Stimulated activated CD4-positive, alpha-beta T cell treated with anti-CD3 and anti-CD28 coated beads, Interleukin-1b, Interleukin-23, amount 100 ng/mL, for 1 hour (primary cell): Measurements from ENCODE around the gene PKP1.

Source experiments
- DNase-seq, 2 donors: peaks; one replicate each; pipeline ENCODE4 v3.0.0-alpha.2; 2020; ENCODE audit warnings: low read depth in 2 of 2

The PKP1 gene

DNA sequence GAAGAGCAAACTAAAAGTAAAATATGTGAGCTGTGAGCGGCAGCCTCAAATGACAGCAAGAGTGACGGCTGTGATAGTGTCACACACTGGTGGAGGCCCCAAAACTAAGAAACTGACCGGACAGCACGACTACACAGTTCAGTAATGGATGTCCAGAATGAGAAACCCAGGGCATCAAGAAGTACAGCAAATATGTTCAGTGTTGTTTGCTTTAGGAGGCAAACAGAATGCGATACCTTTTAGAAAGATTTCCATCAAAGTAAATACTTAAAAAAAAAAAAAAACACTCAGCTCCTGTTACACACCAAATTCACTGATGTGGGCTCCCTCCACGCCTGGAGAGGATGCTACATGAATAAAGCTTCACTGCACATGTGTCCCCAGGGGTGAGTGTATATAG, 1.1 kb upstream of the PKP1 start:
- DNase-seq = no peak

GRCh38 chr1:201283836-201284553, 689 bp downstream of the PKP1 start:
- DNase-seq = no peak

- no peak for DNase-seq
Measured at GRCh38 chr1:201284636-201285035, 1.3 kb downstream of the PKP1 start.

- DNase-seq = no peak
Measured at GRCh38 chr1:201285846-201286245, 2.5 kb downstream of the PKP1 start.

- no peak for DNase-seq
Measured at GRCh38 chr1:201286445-201286844, 3.1 kb downstream of the PKP1 start.

GRCh38 chr1:201288007-201288406, 4.7 kb downstream of the PKP1 start:
- DNase-seq = no peak

DNA sequence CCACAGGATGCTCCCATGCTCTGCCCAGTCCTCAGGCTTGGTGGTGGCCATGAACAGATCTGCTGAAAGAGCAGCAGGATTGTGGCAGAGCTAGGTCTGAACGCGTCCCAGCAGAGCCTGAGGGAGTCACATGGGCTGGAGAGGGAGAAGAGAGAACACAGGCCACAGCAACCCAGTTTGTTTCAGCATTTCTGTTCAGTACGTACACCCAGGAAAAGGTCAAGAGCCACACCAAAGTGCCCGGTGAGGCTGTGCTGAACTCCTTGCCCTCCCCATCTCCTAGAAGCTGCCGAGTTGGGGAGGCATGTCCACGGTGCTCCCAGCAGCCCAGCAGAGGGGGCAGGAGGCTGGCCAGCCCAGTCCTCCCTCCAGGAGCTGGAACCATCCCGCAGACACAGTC, 5.5 kb downstream of the PKP1 start:
- no peak for DNase-seq

GRCh38 chr1:201290551-201290950, 7.2 kb downstream of the PKP1 start:
- no peak for DNase-seq

GRCh38 chr1:201291916-201292315, 8.6 kb downstream of the PKP1 start:
- no peak for DNase-seq

DNA sequence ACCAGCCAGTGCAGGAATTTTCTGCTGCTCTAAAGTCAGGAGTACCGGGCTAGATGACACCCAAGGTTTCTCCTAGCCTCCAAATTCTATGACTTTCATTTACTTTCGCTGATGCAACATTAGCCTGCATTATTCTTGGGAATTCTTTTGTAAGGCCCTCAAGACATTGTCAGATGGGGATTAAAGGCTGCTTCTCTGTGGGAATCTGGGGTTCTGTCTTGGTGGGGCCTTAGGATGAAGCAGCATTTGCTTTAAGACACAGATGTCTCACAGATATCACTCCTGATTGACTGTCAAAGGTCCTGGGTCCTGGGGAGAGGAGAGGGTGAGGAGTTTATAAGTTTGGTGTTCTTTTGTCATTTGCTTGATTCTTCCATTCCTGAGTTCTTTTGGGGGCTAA, 11.6 kb downstream of the PKP1 start:
- DNase-seq = no peak

DNA sequence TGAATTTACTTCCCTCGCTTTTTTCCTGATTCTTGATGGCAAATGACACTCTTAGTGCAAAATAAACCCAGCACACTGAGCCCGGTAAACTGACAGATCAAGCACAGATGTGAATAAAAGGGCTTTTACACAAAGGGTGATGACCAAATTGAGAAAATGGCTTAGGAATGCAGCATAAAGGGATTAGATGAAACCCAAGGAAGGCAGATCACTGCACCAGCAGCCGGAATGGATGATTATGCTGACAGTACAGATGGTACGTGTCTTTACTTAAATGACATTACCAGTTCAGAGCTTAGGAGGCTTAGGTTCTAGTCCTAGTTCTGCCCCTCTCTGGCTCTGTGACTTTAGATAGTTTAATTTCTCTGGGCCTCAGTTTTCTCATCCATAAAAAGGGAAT, 12.0 kb downstream of the PKP1 start:
- DNase-seq = no peak

- DNase-seq = no peak
Measured at GRCh38 chr1:201295861-201296260, 12.6 kb downstream of the PKP1 start.

DNA sequence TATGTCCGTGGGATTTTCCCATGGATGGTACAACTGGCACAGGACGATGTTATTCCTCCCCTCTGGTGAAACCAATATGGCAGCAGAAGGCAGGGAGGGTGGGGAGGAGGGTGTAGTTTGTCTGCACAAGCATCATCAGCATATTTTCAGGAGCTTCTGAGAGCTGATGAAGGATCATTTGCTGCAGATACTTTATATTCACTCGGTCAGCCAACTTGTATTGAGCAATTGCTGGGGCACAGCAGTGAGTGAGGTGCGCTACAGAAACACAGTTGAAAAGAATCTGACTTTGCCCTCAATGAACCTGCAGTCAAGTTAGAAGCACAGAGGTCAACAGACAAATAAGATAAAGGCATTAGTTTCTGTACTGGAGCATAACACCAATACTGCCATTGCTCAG, 13.0 kb downstream of the PKP1 start:
- no peak for DNase-seq

DNA sequence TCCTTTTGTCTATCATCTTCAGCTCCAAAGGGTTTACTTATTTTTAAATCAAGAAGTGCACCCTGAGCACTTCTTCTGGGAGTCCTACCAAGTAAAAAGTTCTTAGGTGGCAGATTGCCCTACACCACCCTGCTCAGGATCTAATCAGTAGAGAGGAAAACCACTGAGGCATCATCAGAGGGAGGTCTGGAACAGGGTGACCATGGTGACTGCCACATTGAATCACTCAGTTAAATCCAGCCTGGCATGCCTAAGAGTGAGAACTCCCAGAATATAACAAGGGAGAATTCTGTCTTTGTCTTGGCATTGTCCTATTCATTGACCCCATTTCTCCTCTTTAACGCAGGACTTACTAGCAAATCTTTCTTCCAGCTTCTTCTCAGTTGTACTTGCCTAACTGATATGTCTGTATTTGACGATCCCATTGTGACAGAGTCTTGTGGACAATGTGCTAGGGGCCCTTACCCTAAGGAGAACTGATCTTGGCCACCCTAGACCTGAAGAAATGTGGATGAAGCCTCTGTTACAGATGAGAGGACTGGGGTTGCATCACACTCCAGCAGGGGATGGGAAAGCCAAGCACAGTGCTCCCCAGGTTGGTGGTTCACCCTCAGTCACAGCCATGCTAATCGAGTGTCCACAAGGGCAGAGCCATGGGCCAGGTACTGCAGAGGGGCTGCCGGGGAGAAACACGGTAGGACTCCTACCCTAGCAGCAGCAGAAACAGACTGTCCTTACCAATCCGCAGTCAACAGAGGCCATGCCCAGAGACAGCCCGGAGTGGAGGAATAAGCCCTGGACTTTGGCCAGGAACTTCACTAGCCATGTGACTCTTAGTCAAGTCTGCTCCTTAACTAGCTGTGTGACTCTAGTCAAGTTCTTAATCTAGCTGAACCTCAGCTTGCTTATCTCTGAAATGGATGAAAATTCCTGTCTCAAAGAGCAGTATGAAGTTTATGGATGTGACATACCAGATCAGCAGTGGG, 15.4 kb downstream of the PKP1 start:
- DNase-seq = no peak

- DNase-seq = no peak
Measured at GRCh38 chr1:201299968-201300367, 16.7 kb downstream of the PKP1 start.

GRCh38 chr1:201300641-201301040, 17.3 kb downstream of the PKP1 start:
- no peak for DNase-seq

GRCh38 chr1:201302163-201303152, 19.2 kb downstream of the PKP1 start:
- DNase-seq = no peak

- no peak for DNase-seq
Measured at GRCh38 chr1:201304126-201304525, 20.8 kb downstream of the PKP1 start.

GRCh38 chr1:201305815-201306214, 22.5 kb downstream of the PKP1 start:
- no peak for DNase-seq

GRCh38 chr1:201307231-201307630, 23.9 kb downstream of the PKP1 start:
- DNase-seq = no peak

GRCh38 chr1:201307760-201308499, 24.6 kb downstream of the PKP1 start:
- no peak for DNase-seq
